ENCODE measurements around the gene DEFB132. TPM values are rescaled to one million over a fixed set of nuclear protein-coding genes. Genes with fewer than 3 reads are reported as not detected.

DEFB132 gene, protein sequence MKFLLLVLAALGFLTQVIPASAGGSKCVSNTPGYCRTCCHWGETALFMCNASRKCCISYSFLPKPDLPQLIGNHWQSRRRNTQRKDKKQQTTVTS
- total RNA-seq = not detected in 2 replicates

DNA sequence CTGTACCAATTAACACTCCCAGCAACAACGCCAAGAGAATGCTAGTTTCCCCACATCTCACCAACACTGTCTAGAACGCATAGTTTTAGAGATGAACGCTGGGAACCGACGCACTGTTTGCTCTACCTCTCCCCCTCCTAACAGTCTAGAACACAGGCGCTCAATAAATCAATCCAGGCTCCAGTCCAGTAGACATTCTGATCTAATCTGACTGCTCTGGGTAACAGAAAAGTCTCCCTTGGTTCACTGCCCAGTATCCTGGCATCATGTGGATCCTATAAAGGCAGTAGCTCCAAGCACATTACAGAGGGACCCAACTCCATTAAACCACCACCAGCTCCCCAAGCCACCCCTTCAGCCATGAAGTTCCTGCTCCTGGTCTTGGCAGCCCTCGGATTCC is at the start of gene DEFB132:
TSS of gene DEFB132 (plus strand) at position 306 of the 400 bp plus-strand sequence. CDS start at position 361, 55 bp downstream.

DNA sequence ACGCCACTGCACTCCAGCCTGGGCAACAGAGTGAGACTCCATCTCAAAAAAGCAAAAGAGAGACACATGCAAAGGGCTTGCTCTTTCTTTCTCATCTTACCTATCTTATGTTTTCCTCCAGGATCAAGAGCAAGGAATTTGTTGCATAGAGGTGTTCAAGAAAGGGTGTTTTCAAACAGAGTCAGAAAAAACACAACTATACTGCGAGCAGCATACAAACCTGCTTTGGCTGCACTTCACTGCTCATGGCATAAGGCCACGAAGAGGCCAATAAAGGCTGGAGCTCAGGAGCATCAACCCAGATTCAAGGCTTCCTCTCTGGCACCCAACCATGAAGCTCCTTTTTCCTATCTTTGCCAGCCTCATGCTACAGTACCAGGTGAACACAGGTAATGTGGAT is 30.6 kb upstream of the DEFB132 start, which contains the start of gene DEFB129:
TSS of gene DEFB129 (plus strand) at position 301 of the 400 bp plus-strand sequence. CDS start at position 332, 31 bp downstream.

DNA sequence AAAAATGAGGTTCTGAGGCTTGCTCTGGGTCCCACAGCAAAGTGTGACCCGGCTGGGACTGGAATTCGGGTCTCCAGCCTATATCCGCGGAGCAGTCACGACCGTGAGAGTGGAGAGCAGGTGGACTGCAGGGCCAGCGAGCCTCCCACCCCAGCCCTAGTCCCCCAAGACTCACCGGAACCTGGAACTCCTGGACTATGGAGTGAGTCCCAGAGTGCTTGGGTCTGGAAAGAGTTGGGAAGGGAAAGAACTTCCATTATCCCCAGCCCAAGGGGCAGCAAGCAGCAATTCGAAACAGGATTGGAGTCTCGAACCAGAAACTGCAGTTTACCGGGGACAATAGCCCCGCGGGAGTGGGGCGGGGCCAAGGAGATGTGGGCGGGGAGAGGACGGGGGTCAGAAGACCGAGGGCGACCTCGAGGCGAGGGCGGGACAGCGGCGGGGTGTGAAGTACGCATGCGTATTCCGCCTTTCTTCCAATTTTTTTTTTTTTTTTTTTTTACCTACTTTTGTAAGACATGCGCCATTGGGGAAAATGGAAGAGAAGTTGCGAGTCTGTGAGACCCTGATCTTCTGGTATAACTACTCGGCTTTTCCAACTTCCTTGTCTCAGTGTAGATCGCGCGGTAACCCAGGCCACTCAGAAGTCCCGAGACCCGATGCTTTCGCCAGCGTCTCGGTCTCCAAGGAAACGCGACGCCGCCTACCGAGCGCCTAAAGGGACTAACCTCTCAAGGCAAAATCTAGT is 32.7 kb downstream of the DEFB132 start, which contains the start of gene C20orf96:
TSS of gene C20orf96 (minus strand) at position 667 of the 748 bp plus-strand sequence. CDS start at position 527, 140 bp downstream.

DNA sequence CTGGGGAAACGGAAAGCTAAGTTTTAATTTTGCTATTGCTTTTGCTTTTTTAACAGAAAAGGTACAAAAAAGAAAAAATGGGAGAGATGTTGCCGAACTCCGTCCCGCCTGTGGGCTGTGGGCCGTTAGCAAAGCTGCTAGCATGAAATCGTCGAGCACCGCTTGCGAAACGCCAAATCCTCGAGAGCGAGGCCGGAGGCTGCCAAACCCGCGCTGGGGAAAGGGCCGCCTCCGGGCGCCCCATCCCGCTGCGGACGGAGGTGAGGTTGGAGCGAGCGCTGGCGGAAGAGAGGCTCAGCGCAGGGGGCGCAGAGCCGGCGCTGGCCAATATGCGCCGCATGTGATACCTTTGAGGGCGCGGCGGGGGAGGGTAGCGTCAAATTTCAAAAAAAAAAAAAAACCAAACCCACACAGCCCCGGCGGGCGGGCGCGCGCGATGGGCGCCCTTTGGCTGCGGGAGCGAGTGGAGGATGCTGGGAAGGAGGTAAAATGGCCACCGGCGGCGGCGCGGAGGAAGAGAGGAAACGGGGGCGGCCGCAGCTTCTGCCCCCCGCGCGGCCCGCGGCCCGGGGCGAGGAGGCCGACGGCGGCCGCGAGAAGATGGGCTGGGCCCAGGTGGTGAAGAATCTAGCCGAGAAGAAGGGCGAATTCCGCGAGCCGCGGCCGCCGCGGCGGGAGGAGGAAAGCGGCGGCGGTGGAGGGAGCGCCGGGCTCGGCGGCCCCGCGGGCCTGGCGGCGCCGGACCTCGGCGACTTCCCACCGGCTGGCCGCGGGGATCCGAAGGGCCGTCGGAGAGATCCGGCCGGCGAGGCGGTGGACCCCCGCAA is 39.8 kb downstream of the DEFB132 start, which contains the start of gene ZCCHC3:
TSS of gene ZCCHC3 (plus strand) at position 473 of the 827 bp plus-strand sequence. CDS start at position 490, 17 bp downstream.

Other genes with a start within 250 kb of the DEFB132 start
- not detected in 2 replicates for gene DEFB125, start 170.1 kb upstream of the DEFB132 start, total RNA-seq
- not detected in 2 replicates for gene DEFB126, start 115.1 kb upstream of the DEFB132 start, total RNA-seq
- not detected in 2 replicates for gene DEFB127, start 100.3 kb upstream of the DEFB132 start, total RNA-seq
- gene DEFB128, start 68.0 kb upstream of the DEFB132 start, total RNA-seq = not detected in 2 replicates
- gene DEFB129, start 30.5 kb upstream of the DEFB132 start, total RNA-seq = not detected in 2 replicates
- 3.2 and 4.9 TPM in 2 replicates for gene C20orf96, start 33.0 kb downstream of the DEFB132 start, total RNA-seq
- 14.9 and 15.3 TPM in 2 replicates for gene ZCCHC3, start 39.8 kb downstream of the DEFB132 start, total RNA-seq
- gene SOX12, start 67.8 kb downstream of the DEFB132 start, total RNA-seq = 9.3 and 10.8 TPM in 2 replicates
- 29.0 and 41.0 TPM in 2 replicates for gene NRSN2, start 89.4 kb downstream of the DEFB132 start, total RNA-seq
- 52.1 and 65.8 TPM in 2 replicates for gene TRIB3, start 123.0 kb downstream of the DEFB132 start, total RNA-seq
- gene RBCK1, start 150.6 kb downstream of the DEFB132 start, total RNA-seq = 55.2 and 62.1 TPM in 2 replicates
- gene TBC1D20, start 204.8 kb downstream of the DEFB132 start, total RNA-seq = 27.4 and 28.3 TPM in 2 replicates